ENCODE results near the gene PDE4D.

Gene PDE4D

GRCh38 chr5:58932057-58932612 lies 961.4 kb downstream of the PDE4D start:
- DNase-seq = no peak

- DNase-seq = no peak
Measured at GRCh38 chr5:58930520-58930919, 963.0 kb downstream of the PDE4D start.

- DNase-seq = no peak
Measured at GRCh38 chr5:58929726-58930125, 963.8 kb downstream of the PDE4D start.

GRCh38 chr5:58927938-58928337 lies 965.6 kb downstream of the PDE4D start:
- no peak for DNase-seq

GRCh38 chr5:58927181-58927580 lies 966.3 kb downstream of the PDE4D start:
- no peak for DNase-seq

- DNase-seq = no peak
Measured at GRCh38 chr5:58926541-58926935, 967.0 kb downstream of the PDE4D start.

GRCh38 chr5:58925627-58926540 lies 967.6 kb downstream of the PDE4D start:
- DNase-seq = no peak

- DNase-seq = no peak
Measured at GRCh38 chr5:58924306-58924705, 969.2 kb downstream of the PDE4D start.

GRCh38 chr5:58923355-58923754 lies 970.2 kb downstream of the PDE4D start:
- no peak for DNase-seq

- DNase-seq = no peak
Measured at GRCh38 chr5:58922461-58923171, 970.9 kb downstream of the PDE4D start.

GRCh38 chr5:58921159-58921558 lies 972.4 kb downstream of the PDE4D start:
- DNase-seq = no peak

GRCh38 chr5:58919833-58920232 lies 973.7 kb downstream of the PDE4D start:
- no peak for DNase-seq
